Heart left ventricle (tissue), 16 donors: ENCODE measurements around the gene CNGA2. TPM values are rescaled to one million over a fixed set of nuclear protein-coding genes. Genes with fewer than 3 reads are reported as not detected.
A peak's percentile ranks its signal among the peaks of the same experiment; 100 is the strongest.

Experiments
- ATAC-seq, 4 donors: fragments of 200-7000 bp; cut with Tn5 transposase; one replicate each; pipeline ENCODE4 v1.9.1; 2020 to 2022; ENCODE audit warnings: moderate library complexity in 4 of 4, mild to moderate bottlenecking in 3 of 4, moderate number of reproducible peaks in 1 of 4
- DNase-seq, 5 donors: peaks; one replicate each; pipeline ENCODE4 v3.0.0-alpha.2; 2020
- H3K27ac ChIP-seq, 12 donors: fragments of 200-600 bp; sonication (generic) in 4 of 12; one replicate each; pipeline versions ENCODE4 v1.5.0 to v1.8.0; 2016 to 2022; ENCODE audit warnings: mild to moderate bottlenecking in 2 of 12
- H3K27me3 ChIP-seq, 9 donors: fragments of 200-600 bp; sonication (generic) in 2 of 9; one replicate each; pipeline versions ENCODE4 v1.5.1 to v1.8.0; 2016 to 2022; ENCODE audit warnings: mild to moderate bottlenecking in 3 of 9
- H3K36me3 ChIP-seq, 9 donors: fragments of 200-600 bp; sonication (generic) in 2 of 9; one replicate each; pipeline versions ENCODE4 v1.5.0 to v1.8.0; 2018 to 2022; ENCODE audit warnings: mild to moderate bottlenecking in 2 of 9
- H3K4me1 ChIP-seq, 12 donors: fragments of 200-600 bp; sonication (generic) in 4 of 12; one replicate each; pipeline versions ENCODE4 v1.5.0 to v1.8.0; 2016 to 2022; ENCODE audit warnings: mild to moderate bottlenecking in 3 of 12
- H3K4me3 ChIP-seq, 12 donors: fragments of 200-600 bp; sonication (generic) in 4 of 12; one replicate each; pipeline versions ENCODE4 v1.5.0 to v1.8.0; 2017 to 2022; ENCODE audit warnings: mild to moderate bottlenecking in 9 of 12, moderate library complexity in 4 of 12
- H3K9me3 ChIP-seq, 12 donors: fragments of 200-600 bp; sonication (generic) in 4 of 12; one replicate each; pipeline versions ENCODE4 v1.5.0 to v1.8.0; 2016 to 2022; ENCODE audit warnings: mild to moderate bottlenecking in 1 of 12
- CTCF ChIP-seq, 12 donors: fragments of 200-600 bp; sonication (generic) in 4 of 12; IDR thresholded peaks; one replicate each; pipeline versions ENCODE4 v1.5.0 to v1.8.0; 2018 to 2022; ENCODE audit warnings: antibody characterized with exemption in 12 of 12, mild to moderate bottlenecking in 5 of 12
- POLR2A ChIP-seq, 2 donors: fragments of 450-650 bp; IDR thresholded peaks; one replicate each; pipeline ENCODE4 v1.6.1; 2017; ENCODE audit warnings: antibody characterized with exemption in 2 of 2, mild to moderate bottlenecking in 2 of 2, moderate library complexity in 2 of 2
- WGBS, 4 donors: extraction: QIAGEN DNeasy Blood & Tissue Kit in 2 of 4; methylation state at CpG; one replicate each; pipeline versions ENCODE4 v1.1.5 to v1.1.7; 2013 to 2018; 5-methylcytosine and 5-hydroxymethylcytosine counted together
- intact Hi-C, 10 donors: fragments of 100-400 bp; cut with DNase I; formaldehyde crosslinking; loops; one replicate each; pipeline versions ENCODE4 v1.11.1 to v1.14.2; 2022
- polyA plus RNA-seq, 2 donors: library from polyadenylated mRNA; stranded (reverse); fragments of 200-250 nt; gene quantifications; one replicate each; pipeline ENCODE4 v1.2.3, GENCODE V29; 2013
- total RNA-seq, 9 donors: library from RNA; depleted of rRNA in 2 of 9; stranded (reverse); fragments of >200 nt in 2 of 9; fragmentation: NEBNext Ultra II Directional in 3 of 9; extraction: Animal tissue kit (Norgen Biotek cat#: 25700) in 3 of 9; gene quantifications; one replicate each; pipeline versions ENCODE4 v1.1.0 to v1.2.4, GENCODE V29; 2016 to 2023
- donor health status: ischemic (EF 13 %, LVEDD 7.1; RV severe dilation, severe dysfunction).
- donor health status: healthy with polysubstance abuse.
- donor health status: DM: no; HTN: yes; CAD: no.
- donor health status: DM: no; HTN: no; CAD: no.
- donor health status: ischemic (EF 25% LVEDD 6.9; RV normal size, moderate dysfunction).
- donor health status: ischemic (EF 25% LVEDD 5.7; RV mildly dilated, moderate dysfunction).
- donor health status: healthy.
- donor health status: DM: yes; HTN: yes; CAD: no.
- donor health status: ischemic (EF 35%, LVEDD 5.7; RV mildly dilated, moderate dysfunction).
- donor health status: nonischemic (EF 11% LVEDD 7.7; RV severe dilation, severe dysfunction).
- donor health status: DM: yes; HTN: yes; CAD: no.
- donor health status: PGD.
- donor health status: ischemic (EF 29% LVEDD 5.4; RV normal size, mild dysfunction).
- donor health status: nonischemic (EF 23%, LVEDD 6.1; RV moderate dilation, normal function).

The CNGA2 gene
- total and polyA plus RNA-seq, 11 donors, result not detected

GRCh38 chrX:151697522-151697921 is 37.0 kb upstream of the CNGA2 start:
- ATAC-seq (peak in 3 of 4 donors; percentile 33 to 74 (median 49)), DNase-seq (no peak)
- 50 to 68% (median 61%) methylated on average over 4 of the region's 4 CpGs for WGBS, 4 donors

GRCh38 chrX:151698485-151698884 is 36.1 kb upstream of the CNGA2 start:
- no peak for ATAC-seq
- DNase-seq, result no peak
- no peaks in the 10 kb centered on the region for H3K9me3 ChIP-seq
- no peak overlapping the region for H3K27ac ChIP-seq
- H3K4me3 ChIP-seq, result no peak overlapping the region
- intact Hi-C loops, result no loop called here
- TF ChIP-seq POLR2A (IDR thresholded peaks at IDR 0.05) (no peak), CTCF (IDR thresholded peaks at IDR 0.05) (no peak)
- peaks cover 0 to 18% (median 5%) of the 10 kb centered on the region in 12 donors for H3K4me1 ChIP-seq
- 77 to 95% (median 87%) methylated on average over 5 to 6 of the region's 6 CpGs for WGBS, 4 donors
- H3K27me3 ChIP-seq, result peaks cover 0 to 15% (median 0%) of the 10 kb centered on the region in 9 donors
- H3K36me3 ChIP-seq, result no peaks in the 10 kb centered on the region

More at GRCh38 chrX:151697522-151697921, 37.0 kb upstream of the CNGA2 start:
- TF ChIP-seq POLR2A (IDR thresholded peaks at IDR 0.05) (no peak), CTCF (IDR thresholded peaks at IDR 0.05) (no peak)
- Histone ChIP-seq H3K27me3 (peaks cover 0 to 15% (median 0%) of the 10 kb centered on the region in 9 donors), H3K4me1 (peaks cover 0 to 10% (median under 1%) of the 10 kb centered on the region in 12 donors), H3K9me3 (no peaks in the 10 kb centered on the region), H3K27ac (no peak overlapping the region), H3K36me3 (no peaks in the 10 kb centered on the region), H3K4me3 (no peak overlapping the region)
- intact Hi-C loops, result no loop called here

GRCh38 chrX:151699746-151700145 is 34.8 kb upstream of the CNGA2 start:
- ATAC-seq, result no peak
- TF ChIP-seq CTCF (IDR thresholded peaks at IDR 0.05) (no peak), POLR2A (IDR thresholded peaks at IDR 0.05) (no peak)
- Histone ChIP-seq H3K9me3 (no peaks in the 10 kb centered on the region), H3K4me3 (no peak overlapping the region), H3K4me1 (peaks cover 0 to 18% (median 5%) of the 10 kb centered on the region in 12 donors), H3K27ac (no peak overlapping the region), H3K36me3 (no peaks in the 10 kb centered on the region), H3K27me3 (peaks cover 0 to 6% (median 0%) of the 10 kb centered on the region in 9 donors)
- DNase-seq, result no peak
- 84 to 94% (median 89%) methylated on average over 9 of the region's 9 CpGs for WGBS, 4 donors
- intact Hi-C loops, result no loop called here

- no peaks in the 10 kb centered on the region for H3K9me3 ChIP-seq
- 86 to 95% (median 91%) methylated on average over 8 to 16 of the region's 16 CpGs for WGBS, 4 donors
- intact Hi-C loops, result no loop called here
- peaks cover 0 to 2% (median 0%) of the 10 kb centered on the region in 9 donors for H3K27me3 ChIP-seq
- H3K36me3 ChIP-seq, result no peaks in the 10 kb centered on the region
- DNase-seq (no peak), ATAC-seq (no peak)
- H3K4me3 ChIP-seq, result no peak overlapping the region
- peaks cover 0 to 14% (median 5%) of the 10 kb centered on the region in 12 donors for H3K4me1 ChIP-seq
- H3K27ac ChIP-seq, result no peak overlapping the region
- no peak for TF ChIP-seq CTCF (IDR thresholded peaks at IDR 0.05)
Observed at GRCh38 chrX:151700581-151700980, 34.0 kb upstream of the CNGA2 start.
